Epithelial cell of prostate (primary cell): ENCODE measurements around the gene CCDC148.
A peak's percentile ranks its signal among the peaks of the same experiment; 100 is the strongest.
"Not testable (repeated sequence)": the region's sequence is repeated elsewhere in the genome, so short reads cannot be mapped to it uniquely, and the experiment has no call there.

Experiments used
- DNase-seq: peaks from one replicate; pipeline ENCODE4 v3.0.0-alpha.2; 2011; ENCODE audit warnings: low read depth, low spot score
- H3K27ac ChIP-seq: fragments of 450-650 bp; 2 replicates; pipeline ENCODE4 v1.5.1; 2017; ENCODE audit warnings: mild to moderate bottlenecking

CCDC148 gene

GRCh38 chr2:158484892-158485556 is 28.5 kb upstream of the CCDC148 start:
- H3K27ac ChIP-seq: no peak overlapping the region

GRCh38 chr2:158482594-158482993 is 26.0 kb upstream of the CCDC148 start:
- DNase-seq: no peak
- H3K27ac ChIP-seq: peak overlapping the region; percentile 63

More at GRCh38 chr2:158484892-158485556, 28.5 kb upstream of the CCDC148 start:
- DNase-seq: no peak

- DNase-seq: no peak
- no peak overlapping the region for H3K27ac ChIP-seq
These were observed 24.6 kb upstream of the CCDC148 start for GRCh38 chr2:158481116-158481515.

- no peak for DNase-seq
- H3K27ac ChIP-seq: no peak overlapping the region
These were observed 22.3 kb upstream of the CCDC148 start for GRCh38 chr2:158478816-158479215.

GRCh38 chr2:158478237-158478636 is 21.7 kb upstream of the CCDC148 start:
- H3K27ac ChIP-seq: no peak overlapping the region
- DNase-seq: no peak

GRCh38 chr2:158477202-158477601 is 20.6 kb upstream of the CCDC148 start:
- peak overlapping the region; percentile 8 for H3K27ac ChIP-seq
- DNase-seq: no peak

- H3K27ac ChIP-seq, DNase-seq: not testable (repeated sequence)
These were observed 18.0 kb upstream of the CCDC148 start for GRCh38 chr2:158474526-158475011.

GRCh38 chr2:158473719-158474392 is 17.3 kb upstream of the CCDC148 start:
- H3K27ac ChIP-seq: no peak overlapping the region
- no peak for DNase-seq

GRCh38 chr2:158473300-158473699 is 16.7 kb upstream of the CCDC148 start:
- H3K27ac ChIP-seq, DNase-seq: not testable (repeated sequence)

- H3K27ac ChIP-seq: not testable (repeated sequence)
These were observed 16.3 kb upstream of the CCDC148 start for GRCh38 chr2:158472829-158473228.

GRCh38 chr2:158467248-158467647 is 10.7 kb upstream of the CCDC148 start:
- no peak for DNase-seq
- H3K27ac ChIP-seq: no peak overlapping the region

More at GRCh38 chr2:158472829-158473228, 16.3 kb upstream of the CCDC148 start:
- not testable (repeated sequence) for DNase-seq

GRCh38 chr2:158464426-158465281 is 8.1 kb upstream of the CCDC148 start:
- H3K27ac ChIP-seq: no peak overlapping the region
- no peak for DNase-seq

GRCh38 chr2:158463496-158464095 is 7.0 kb upstream of the CCDC148 start:
- DNase-seq: no peak
- H3K27ac ChIP-seq: no peak overlapping the region

- DNase-seq: no peak
- no peak overlapping the region for H3K27ac ChIP-seq
These were observed 4.2 kb upstream of the CCDC148 start for GRCh38 chr2:158460632-158461297.

GRCh38 chr2:158459161-158460003 is 2.8 kb upstream of the CCDC148 start:
- no peak overlapping the region for H3K27ac ChIP-seq
- DNase-seq: no peak

- peak overlapping the region; percentile 90 for H3K27ac ChIP-seq
- DNase-seq: no peak
These were observed 2.0 kb upstream of the CCDC148 start for GRCh38 chr2:158458617-158458920.

- DNase-seq: no peak
- peak overlapping the region; percentile 90 for H3K27ac ChIP-seq
These were observed 1.5 kb upstream of the CCDC148 start for GRCh38 chr2:158457826-158458616.

- peak overlapping the region; percentile 90 for H3K27ac ChIP-seq
- DNase-seq: no peak
These were observed 706 bp upstream of the CCDC148 start for GRCh38 chr2:158457092-158457825.
